NCI-H82 (cell line): ENCODE measurements around the gene GPC1.

Experiments used
- DNase-seq: peaks from one replicate; lab custom pipeline; 2025; lab: John Stamatoyannopoulos, UW

Gene GPC1

DNA sequence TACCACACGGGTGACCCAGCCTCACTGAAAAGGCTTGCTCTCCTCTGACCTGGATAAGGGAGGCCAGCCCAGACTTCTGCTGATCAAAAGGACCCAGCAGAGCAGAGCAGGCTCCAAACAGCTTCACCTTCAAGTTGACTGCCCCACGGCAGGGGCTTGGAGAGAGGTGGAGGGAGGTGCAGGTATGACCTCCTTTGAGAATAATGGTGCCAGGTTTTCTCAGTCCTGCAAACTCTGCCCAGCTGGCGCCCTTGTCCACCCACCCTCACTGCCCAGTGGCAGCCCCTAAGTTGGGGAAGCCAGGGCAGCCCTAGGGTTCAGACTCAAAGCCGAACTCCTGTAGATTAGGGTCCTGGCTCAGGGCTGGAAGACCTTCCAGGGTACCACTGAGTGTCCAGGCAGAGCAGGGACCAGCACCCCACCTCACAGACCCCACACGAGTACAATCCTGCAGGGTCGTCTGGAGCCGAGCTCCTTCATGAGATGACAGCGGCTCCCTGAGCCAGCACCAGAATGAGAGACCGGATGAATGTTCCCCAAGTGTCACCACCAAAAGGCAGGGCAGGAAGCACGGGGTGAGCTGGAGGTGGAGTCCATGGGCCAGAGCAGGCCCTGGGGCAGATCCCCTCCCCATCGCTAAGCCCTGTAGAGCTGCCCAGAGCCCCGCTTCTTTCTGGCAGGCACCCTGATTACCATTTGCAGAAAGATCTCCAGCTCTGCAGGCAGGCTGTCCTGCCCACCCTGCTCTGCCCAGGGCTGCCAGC is 3.6 kb upstream of the GPC1 start:
- DNase-seq, result no peak

DNA sequence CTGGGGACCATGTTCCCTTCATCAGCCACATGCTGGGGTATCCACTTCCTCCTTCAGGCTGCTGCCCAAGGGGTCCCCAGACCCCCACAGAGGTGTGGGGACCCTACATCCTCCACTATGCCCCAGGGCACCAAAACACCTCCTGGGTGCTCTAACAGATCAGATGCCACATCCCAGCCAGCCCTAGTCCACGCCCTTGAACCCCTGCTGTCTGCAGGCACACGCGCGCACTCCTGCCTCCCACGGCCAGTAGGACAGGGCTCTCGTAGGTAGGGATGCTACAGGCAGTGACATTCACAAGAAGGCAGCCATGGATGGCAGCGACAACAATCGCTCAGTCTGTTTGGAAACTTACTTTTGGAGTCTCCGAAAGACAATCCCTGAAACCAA is 3.0 kb upstream of the GPC1 start:
- no peak for DNase-seq

DNA sequence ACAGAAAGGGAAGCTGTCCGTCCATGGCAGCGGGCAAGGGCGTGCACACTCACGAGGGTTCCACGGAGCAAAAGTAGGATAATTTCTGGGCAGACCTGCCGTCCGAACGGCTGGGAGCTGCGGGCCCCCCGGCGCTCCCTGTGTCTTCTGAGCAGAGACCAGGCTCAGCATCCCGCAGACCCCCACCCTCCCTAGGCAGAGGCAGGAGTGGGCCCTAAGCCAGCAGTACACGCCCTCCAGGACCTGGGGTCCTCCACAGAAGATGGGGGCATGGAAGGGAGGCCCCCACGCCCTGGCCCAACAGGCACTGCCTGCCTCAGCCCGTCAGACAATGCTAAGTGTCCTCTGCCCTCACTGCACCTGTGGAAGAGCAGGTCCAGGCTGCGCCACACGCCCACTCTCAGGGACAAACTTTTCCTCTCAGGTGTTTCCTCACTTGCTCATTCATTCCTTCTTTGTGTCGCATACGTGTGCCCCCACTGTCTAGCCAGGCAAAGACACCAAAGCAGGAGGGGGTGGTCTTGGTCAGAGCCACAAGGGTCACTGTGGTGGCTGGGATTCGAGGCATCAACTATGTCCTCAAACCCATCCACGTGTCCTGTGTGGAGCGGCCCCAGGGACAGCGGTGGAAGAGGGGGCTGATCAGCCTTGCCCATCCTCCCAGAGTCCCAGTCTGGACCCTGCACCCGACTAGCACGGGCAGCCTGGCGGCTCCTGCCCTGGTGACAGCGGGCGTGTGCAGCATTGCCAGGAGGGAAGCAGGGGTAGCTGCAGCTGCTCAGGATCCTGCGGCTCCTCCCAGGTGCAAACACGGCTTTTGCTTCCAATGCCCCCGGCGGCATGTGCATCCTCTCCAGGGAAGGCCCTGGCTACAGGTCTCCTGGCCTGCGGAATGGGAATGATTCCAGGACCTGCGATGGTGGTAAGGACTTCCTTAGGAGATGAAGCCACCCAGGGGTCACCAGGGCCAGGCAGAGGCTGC is 2.4 kb upstream of the GPC1 start:
- no peak for DNase-seq

DNA sequence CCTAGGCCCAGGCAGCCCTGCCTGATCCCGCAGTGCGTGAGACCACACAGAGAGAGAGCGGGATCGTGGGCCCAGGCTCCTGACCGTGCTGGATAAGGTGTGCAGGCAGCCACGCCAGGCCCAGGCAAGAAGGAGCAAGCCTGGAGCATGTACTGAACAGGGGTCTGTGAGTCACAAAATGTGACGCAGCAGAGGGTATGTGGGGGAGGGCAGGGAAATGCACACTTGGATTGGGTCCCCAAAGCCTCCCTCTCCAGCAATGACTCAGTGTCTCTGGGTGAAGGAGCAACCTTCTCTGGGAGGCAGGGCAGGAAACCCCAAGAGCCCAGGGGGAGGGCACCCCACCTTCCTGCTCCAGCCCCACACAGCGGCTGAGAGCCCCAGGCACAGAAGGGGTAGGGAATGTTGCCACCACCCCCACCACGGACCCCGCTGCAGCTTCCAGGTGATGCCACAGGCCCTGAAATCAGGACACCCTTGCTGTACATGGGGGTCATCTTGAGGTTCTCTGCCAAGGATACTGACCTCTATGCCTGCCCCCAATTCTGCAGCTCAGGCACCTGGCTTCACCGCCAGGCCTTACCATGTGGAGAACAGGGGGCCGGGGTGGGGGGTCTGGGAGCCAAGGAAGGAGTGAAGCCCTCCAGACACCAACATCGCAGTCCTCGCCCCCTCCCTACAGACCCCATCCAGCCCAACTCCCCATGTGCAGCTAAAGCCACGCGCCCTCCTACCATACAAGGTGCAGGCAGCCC is 1.3 kb upstream of the GPC1 start:
- no peak for DNase-seq

DNA sequence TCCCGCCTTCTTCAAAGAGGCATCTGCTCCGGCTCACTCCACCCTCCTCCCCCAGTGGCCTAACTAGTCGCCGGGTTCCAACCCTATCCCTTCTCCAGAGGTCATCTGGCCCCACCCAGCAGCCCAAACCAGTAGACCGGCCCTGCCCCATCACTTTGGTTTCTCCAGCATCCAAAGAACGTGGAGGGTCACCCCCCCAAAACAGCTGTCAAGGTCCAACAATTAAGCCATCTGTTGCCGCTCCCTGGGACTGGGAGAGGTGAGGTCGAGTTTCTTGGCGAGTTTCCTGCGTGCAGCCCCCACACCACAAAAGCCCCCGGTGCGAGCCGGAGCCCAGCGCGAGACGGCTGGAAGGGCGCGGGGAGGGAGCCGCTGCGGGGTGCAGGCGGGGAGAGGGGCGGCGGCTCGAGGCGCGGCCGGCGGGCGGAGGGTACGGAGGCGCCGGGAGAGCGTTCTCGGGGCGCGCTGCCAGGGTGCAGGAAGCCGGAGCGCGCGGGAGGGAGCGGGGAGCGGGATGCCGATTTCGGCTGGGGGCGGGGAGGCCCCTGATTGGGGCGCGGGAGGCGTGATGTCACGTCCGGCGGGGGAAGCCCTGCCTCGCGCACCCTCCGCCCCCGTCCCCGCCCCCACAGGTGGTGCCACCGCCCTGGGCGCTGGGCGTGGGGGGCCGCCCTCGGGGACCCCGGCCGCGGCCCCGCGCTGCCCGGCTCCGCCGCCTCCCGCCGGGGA is 571 bp upstream of the GPC1 start:
- DNase-seq, result peak; percentile 92

DNA sequence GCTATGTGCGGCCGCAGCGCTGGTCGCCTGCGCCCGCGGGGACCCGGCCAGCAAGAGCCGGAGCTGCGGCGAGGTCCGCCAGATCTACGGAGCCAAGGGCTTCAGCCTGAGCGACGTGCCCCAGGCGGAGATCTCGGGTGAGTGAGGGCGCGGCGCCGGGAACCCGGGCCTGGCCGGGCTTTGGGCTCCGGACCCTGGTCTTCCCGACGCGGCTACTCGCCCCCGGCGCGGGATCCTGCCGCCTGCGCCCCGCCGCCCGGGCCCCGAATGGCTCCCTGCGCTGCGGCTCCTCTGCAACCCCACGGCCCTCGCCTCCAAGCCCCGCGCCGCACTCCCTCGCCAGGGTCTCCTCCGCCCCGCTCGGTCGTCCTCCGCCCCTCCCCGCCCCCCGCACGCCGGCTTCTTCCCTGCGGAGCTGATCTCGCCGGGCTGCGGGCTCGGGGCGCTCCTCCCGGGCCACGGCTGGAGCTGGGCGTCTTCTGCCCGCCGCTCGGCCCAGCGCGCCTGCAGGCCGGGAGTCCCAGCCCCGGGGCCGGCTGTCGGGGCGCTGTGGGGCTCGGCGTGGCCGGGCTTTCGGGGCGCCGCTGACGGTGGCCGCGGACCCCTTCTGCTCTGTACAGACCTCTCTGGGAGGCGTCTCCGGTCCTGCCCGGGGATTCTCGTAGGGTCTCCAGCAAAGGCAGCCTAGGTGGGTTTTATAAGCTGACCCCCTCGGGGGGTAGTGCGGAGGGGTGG is 652 bp downstream of the GPC1 start:
- DNase-seq, result peak; percentile 52

DNA sequence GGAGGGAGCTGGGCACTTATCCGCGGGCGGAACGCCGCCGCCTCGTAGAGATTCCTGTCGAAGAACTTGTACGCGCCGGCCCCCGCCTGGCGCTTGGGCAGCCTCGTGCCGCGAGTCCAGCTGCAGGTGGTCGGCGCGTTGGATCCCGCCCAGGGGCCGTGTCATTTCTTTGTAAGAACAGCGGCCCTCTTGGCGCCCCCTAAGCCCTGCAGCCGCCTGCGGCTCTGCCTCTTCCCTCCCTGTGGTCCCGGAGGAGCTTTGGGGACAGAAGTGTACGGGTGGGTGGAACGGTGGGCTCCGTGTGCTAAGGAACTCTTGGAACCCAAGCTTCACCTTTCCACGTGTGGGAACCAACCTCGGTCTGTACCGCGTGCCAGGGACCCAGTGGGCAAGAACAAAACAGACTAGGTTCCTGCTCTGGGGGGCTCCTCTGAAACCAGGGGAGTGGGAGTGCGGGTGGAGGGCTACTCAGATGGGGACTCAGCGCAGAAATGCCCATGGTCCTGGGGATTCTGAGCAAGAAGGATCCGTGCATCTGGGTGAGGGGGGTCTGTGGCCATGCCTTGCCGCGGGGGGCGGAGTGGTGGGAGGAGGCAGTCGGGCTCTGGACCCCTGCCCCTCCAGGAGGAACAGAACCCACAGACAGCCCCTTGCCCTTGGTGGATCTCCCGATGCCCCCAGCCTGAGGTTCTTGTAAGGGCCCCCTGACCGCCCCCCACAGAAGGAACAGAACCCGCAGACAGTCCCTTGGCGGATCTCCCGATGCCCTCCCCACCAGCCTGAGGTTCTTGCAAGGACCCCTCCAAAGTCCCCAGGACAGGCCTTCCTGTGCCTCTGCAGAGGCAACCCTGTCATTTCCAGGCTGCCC is 1.5 kb downstream of the GPC1 start:
- peak; percentile 38 for DNase-seq

DNA sequence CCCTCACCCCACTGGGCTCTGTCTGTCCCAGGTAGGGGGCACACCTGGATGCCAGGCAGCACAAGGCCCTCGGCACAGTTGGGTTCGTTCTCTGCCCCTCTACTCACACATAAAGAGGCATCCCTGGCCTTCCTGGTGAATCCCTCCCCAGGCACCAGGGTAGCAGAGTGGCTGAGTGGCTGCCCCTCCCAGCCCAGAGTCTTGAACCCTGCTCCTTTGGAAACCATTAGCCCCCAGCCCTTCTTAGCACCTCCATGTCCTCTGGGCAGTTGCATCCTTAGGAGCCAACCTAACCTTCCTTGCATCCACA is 2.0 kb downstream of the GPC1 start:
- no peak for DNase-seq

DNA sequence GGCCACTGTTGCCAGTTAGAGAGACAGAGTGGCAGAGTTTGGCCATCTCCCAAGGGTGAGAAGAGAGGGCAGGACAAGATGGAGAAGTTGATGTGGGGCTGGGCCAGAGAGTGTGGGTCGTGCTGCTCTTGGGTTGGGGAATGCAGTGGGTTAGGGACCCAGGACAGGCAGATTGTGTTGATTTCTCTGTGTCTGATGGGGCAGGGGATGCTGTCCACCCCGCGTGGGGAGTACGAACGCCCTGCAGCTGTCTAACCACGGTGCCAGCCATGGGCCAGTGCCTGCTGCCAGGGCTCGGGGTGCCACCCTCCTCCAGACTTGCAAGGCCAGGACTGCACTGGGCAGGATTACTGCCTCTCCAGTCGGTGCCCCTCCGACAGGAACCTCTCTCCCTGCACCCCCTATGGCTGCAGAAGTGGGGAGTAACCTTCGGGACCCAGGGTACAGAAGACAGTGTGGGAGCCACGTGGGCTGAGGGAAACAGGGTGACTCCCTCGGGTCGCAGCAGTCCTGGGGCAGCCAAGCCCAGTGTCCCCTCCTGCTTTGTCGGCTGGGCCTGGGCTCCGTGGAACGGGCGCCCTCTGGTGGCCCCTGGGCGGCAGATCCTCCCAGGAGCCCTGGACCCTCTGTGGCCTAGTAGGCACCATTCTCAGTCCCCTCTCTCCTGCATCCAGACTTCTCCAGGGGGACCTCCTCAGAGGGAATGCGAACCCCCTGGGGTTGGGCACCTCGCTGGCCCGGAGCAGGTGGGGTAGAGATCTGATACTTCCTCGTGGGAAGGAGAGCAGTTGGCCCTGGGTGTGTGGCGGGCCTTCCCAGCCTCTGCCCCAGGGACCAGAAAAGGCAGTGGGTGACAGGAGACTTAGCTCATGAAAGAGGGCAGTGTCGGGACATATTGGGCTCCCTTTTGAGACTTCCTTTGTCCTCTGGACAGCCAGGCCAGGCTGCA is 2.7 kb downstream of the GPC1 start:
- peak; percentile 76 for DNase-seq

DNA sequence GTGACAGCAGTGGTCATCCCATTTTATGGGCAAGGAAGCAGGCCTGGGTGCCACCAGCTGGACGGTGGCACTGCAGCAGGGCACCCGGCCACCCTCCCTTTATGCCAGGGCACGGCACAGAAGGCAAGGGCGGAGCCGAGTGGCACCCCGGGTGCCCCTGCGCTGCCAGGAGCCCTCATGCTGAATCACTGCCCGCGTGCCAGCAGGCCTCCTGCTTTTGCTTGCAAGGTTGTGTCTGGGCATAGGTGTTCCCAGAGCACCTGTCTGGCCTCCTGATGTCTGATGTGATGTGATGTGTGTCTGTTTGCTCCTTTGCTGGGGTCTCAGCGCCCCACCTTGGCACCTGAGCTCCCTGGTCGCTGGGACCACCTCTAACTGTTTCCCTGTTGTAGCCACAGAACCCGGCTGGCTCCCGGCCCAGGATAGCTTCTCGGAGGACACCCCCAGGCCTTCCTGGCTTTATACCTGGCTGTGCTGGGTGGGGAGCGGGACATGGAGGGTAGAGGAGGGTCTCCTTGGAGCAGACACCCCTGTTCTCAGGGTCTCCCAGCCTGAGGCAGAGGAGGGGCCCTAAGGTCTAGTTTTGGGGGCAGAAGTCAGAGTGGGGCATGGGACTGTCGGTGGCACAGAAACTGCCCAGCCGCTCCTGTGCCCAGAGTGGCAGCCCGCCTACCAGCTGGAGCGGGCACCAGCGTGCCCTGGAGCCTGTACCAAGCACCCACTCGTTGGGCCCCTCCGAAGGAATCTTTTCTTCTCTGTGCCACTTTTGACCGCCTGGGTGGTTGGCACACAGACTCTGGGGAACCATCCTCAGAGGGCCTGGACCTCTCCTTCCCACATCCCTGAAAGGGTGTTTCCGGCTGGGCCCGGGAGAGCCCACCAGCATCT is 3.6 kb downstream of the GPC1 start:
- DNase-seq, result no peak

DNA sequence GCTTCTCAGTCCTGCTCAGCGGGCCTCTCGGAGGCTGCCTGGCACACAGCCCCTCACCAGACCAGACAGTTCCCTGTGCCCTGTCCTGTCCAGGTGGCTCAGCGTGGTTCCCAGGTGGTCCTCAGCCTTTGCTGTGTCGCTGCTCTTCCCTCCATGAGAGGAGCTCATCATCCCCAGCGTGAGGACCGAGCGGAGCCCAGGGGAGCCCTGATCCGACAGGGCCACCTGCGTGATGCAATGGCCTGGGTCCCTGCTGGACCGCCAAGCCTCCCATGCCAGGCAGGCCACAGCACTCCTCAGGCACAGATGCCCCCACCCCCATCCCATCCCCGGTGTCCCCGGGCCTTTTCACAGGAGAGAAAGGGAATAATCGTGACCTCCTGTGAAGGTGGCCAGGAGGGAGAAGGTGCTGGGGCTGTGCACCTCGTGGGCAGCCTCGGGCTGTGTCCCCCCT is 4.3 kb downstream of the GPC1 start:
- no peak for DNase-seq

DNA sequence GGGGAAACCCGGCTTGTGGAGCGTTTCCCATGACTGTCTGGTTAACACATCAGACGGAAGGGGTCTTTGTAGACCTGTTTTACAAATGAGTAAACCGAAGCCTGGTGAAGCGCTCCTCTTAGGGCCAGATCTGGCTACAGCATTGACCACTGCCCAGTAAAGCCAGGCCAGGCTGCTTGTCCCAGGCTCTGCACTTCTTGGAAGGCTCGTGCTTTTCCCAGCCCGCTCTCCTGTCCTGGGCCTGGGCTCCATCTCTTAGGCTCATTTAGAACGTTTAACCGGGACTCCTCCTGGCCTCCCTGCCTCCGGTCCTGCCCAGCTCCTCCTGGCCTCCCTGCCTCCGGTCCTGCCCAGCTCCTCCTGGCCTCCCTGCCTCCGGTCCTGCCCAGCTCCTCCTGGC is 4.8 kb downstream of the GPC1 start:
- no peak for DNase-seq

DNA sequence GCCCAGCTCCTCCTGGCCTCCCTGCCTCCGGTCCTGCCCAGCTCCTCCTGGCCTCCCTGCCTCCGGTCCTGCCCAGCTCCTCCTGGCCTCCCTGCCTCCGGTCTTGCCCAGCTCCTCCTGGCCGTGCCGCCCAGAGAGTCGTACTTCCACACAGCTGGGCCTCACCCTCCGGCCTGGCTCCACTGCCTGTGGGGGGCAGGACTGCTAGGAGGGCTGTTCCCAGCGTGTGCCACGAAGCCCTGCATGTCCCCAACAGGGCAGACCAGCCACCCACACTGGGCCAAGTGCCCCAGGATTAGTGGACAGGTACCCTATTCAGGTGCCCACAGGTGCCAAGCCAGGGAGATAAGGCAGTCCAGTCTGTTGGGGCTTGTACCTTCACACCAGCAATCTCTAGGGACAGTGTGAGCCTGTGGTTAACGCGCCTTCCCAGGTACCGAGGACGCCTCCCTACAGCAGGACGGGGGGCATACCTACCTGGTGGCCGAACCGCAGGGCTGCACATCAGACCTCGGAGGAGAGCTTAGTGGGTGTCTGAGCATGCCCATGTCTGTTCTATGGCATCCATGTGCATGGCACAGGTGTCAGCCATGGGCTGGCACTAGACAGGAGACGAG is 5.3 kb downstream of the GPC1 start:
- DNase-seq, result no peak

DNA sequence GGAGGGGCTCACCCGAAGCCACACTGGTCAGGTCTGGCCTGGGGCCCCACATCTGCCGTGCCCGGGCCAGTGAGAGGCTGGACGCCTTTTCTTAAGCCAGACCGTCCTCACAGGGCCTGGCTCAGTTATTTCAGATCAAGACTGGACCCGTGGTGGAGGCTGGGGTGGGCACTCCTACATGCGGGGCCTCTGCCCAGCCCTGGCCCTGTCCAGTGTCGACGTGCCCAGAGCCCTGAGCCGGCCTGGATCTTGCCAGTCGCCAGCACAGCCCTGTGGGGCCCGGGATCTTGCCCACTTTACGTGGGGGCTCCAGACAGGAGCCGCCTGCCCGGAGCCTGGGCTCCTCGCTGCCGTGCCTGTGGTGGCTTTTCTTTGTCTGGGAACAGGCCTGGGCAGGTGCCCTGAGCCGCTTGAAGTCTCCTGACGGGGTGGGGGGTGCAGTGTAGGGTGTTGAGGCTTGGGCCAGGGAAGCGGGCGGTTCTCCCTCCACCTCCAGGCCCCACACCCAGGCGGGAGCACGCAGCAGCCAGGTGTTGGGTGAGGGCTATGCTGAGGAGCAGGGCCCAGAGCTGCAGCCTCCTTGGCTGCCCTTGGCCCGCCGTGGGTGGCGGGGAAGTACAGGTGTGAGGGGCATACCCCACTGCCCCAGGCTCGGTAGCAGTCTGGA is 6.0 kb downstream of the GPC1 start:
- no peak for DNase-seq

DNA sequence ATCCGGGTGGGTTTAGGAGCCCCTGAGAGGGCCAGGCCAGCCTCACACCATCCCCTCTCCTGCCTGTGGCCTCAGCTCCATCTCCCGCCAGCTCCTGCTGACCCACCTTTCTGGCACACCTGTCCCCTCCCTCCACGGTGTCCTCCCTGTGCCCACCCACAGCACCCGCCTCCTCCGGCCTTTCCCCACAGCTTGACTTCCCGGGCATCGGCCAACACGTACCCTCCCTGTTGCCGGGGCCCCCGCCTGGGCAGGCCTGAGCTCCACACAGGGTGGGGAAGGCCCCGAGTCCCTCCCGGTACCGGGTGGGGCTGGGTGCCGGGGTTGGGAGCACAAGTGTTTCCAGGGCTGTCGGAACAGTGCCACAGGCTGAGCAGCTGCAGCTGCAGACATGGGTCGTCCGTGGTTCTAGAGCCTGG is 6.5 kb downstream of the GPC1 start:
- no peak for DNase-seq

DNA sequence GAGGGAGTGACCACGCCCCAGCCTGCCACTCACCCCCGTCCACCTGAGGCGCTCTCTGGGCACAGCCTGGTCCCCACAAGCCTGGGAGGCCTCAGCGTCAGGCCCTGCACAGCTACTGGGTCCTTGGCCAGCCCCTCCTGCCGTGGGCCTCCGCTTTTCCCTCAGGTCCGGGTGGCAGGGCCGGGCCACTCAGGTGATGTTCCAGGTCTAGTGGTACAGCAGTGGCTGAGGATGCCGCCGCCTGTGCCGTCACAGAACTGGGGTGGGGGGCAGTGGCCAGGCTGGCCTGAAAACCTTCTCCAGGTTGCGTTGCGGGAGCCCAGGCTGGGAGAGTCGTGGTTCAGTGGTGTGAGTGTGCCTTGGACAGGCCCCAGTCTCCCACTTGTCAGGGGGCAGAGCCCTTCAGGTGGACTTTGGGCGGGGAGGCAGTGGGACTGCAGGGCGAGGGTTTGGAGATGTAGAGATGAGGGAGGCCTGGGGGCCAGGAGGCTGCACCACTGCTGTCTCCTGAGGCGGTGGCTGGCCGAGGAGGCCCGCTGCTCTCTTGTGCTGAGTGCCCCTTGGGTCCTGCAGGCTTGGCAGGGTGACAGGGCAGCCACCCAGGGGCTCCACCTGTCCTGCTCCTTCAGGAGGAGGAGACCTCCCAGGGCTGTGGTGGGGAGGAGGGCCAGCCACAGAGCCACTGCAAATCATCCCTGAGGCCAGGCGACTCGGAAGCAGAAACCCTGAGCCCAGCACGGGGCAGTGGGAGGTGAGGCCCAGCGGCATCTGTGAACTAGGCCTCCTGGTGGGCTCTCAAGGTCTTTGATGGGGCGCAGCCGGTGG is 7.6 kb downstream of the GPC1 start:
- DNase-seq, result no peak
